Fibroblast of pulmonary artery (primary cell): ENCODE data around the gene NAT10.

Experiments
- DNase-seq: peaks from one replicate; pipeline ENCODE4 v3.0.0-alpha.2; 2010; ENCODE audit warnings: low read depth
- H3K4me3 ChIP-seq: replicated peaks from 2 replicates; pipeline ENCODE4 v1.5.1; 2011; ENCODE audit warnings: low read depth, mild to moderate bottlenecking, control low read depth, low read length, moderate library complexity
- TF ChIP-seq, protein P1 (sequence below): IDR thresholded peaks from 2 replicates; pipeline ENCODE4 v1.5.1; 2011; ENCODE audit warnings: mild to moderate bottlenecking, control low read depth, low read length, inconsistent platforms; ENCODE audit errors: missing control alignments

The NAT10 gene

DNA sequence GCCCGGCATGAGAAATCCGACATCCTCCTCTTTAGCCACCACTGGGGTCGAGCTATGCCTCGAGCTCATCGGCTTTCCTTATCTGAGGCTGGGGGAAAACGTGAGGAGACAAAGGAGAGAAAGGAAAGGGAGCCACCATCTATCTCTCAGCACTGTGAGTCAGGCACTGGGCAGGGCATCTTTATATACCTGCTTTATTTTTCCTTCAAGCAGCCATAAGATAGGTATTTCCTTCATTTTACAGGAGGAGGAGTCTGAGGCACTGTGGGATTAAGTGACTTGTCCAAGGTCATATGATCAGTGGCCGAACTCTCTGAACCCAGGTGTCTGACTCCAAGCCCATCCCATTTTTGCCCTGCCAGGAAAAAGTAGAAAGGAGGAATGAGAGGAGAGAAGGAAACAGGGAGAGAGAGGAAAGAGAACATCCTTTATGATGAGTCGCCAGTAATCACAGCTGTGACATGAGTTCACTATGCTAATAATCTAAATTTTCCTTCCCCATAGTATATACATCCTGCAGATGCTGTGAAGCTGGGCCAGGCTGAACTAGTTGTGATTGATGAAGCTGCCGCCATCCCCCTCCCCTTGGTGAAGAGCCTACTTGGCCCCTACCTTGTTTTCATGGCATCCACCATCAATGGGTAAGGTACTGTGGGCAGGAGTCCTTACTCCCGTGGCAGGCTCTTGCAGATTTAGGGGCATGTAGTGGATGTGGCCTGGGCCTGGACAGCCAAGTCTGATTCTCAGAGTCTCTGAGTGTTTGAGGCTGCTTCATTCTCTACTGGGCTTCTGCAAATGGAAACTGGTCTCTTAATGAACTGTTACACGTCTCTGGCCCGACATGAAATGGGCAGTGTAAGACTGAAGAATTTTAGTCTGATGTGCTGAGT lies 21.8 kb downstream of the NAT10 start:
- H3K4me3 ChIP-seq: no peak overlapping the region
- TF ChIP-seq, protein P1, sequence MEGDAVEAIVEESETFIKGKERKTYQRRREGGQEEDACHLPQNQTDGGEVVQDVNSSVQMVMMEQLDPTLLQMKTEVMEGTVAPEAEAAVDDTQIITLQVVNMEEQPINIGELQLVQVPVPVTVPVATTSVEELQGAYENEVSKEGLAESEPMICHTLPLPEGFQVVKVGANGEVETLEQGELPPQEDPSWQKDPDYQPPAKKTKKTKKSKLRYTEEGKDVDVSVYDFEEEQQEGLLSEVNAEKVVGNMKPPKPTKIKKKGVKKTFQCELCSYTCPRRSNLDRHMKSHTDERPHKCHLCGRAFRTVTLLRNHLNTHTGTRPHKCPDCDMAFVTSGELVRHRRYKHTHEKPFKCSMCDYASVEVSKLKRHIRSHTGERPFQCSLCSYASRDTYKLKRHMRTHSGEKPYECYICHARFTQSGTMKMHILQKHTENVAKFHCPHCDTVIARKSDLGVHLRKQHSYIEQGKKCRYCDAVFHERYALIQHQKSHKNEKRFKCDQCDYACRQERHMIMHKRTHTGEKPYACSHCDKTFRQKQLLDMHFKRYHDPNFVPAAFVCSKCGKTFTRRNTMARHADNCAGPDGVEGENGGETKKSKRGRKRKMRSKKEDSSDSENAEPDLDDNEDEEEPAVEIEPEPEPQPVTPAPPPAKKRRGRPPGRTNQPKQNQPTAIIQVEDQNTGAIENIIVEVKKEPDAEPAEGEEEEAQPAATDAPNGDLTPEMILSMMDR: no peak
- no peak for DNase-seq

DNA sequence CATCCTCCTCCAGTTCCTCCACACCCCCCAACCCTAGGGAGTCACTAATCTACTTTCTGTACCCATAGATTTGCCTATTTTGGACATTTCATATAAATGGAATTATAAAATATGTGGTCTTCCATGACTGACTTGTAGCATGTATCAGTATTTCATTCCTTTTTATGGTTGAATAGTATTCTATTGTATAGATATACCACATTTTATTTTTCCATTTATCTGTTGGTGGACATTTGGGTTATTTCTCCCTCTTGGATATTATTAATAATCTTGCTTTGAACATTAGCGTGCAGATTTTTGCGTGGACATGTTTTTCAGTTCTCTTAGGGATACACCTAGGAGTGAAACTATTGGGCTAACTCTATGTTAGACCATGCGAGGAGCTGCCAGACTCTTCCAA lies 23.4 kb downstream of the NAT10 start:
- no peak overlapping the region for H3K4me3 ChIP-seq
- TF ChIP-seq, protein P1: no peak
- DNase-seq: no peak

DNA sequence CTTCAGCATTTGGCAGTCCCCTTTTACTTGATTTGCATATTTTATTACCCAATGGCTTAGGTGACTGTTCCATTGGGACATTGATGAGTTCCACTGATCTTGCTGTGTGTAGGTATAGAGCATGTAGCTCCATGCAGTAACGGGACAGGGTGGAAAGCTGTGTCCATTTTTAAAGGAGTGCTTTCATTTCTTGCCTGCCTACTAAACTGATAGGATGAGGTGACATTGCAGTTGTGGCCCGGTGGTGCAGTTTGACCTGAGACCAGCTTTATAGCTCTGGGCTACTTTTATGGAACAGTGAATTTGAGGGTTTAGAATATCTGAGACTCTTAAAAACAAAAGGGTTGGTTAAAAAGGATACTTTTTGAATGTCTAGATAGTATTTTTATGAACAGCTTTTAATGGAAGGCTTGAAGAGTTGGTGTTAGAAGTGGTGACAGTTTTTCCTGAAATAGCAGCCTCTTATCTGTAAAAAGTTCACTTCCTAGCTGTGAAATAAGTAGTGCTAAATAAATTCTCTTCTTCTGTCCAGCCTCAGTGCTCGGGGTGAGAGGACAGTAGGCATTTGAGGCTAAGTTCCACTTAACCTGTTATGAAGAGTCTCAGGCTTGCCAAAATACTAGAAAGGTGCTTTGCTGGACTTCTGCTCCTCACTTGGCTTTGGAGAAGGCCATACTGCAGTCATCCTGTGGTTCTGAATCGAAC lies 27.0 kb downstream of the NAT10 start:
- no peak overlapping the region for H3K4me3 ChIP-seq
- TF ChIP-seq, protein P1: no peak
- DNase-seq: no peak

DNA sequence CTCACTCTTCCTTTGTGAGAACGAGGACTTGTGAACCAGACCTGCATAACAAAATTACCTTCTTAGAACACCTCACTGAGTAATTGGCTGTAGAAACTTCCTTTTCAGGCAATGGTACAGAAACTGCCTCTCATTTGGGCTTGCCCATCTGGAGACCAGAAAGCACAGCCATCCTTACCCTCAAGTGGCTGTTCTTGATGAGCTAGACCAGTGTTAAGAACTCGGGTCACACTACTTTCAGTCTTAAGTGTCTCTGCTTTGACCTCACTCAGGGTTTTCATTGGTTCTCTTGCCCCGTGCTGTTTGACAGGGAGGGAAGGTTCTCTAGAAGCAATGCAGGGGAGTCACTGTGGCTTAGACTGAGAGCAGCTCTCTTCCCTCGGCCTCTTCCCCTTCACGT lies 29.3 kb downstream of the NAT10 start:
- no peak overlapping the region for H3K4me3 ChIP-seq
- no peak for DNase-seq
- TF ChIP-seq, protein P1: no peak

DNA sequence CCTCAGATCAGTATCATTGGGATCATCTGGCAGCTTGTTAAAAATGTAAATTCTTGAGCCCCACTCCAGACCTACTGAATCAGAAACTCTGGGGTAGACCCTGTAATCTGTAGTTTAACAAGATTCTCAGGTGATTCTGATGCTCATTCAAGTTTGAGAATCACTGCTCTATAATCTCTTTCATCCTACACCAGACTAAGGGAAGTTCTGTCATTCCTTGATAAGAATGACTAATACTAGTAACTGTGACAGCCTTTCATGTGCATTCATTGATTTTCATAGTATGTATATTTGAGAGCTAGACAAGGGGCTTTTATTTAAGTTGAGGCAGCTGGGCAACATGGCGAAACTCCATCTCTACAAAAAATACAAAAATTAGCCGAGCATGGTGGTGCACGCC lies 30.0 kb downstream of the NAT10 start:
- H3K4me3 ChIP-seq: no peak overlapping the region
- DNase-seq: no peak
- TF ChIP-seq, protein P1: no peak

DNA sequence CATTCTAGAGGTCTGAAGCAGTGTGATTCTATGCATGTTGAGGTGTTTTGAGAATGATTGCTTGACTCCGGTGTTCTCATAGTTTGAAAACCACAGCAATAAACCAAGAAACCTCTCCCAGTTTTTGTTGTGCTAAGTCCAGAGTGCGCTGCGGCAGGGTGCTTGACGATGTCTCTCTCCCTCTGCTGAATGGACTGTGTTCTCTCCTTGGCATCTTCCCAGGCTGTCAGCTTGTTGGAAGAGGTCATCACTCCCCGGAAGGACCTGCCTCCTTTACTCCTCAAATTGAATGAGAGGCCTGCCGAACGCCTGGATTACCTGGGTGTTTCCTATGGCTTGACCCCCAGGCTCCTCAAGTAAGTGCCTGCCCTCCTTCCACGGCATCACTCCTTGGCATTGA lies 31.0 kb downstream of the NAT10 start:
- TF ChIP-seq, protein P1: no peak
- no peak overlapping the region for H3K4me3 ChIP-seq
- no peak for DNase-seq
